Measurements from ENCODE around the gene DOP1A. TPM values are rescaled to one million over a fixed set of nuclear protein-coding genes. Genes with fewer than 3 reads are reported as not detected.

Gene DOP1A
- total and polyA plus RNA-seq, 2 donors (not counting 1 experiment from before 2014, with no cell fraction given): 9.4 to 28.3 TPM

GRCh38 chr6:83193747-83194566 lies 126.5 kb downstream of the DOP1A start:
- Mint-ChIP-seq H3K27me3 (no peaks in the 10 kb centered on the region), H3K9me3 (ENCODE audit: insufficient read depth) (no peaks in the 10 kb centered on the region), H3K4me3 (peak overlapping the region; percentile 100), H3K4me1 (peaks cover 41% of the 10 kb centered on the region), H3K27ac (peak overlapping the region; percentile 5)
- ChIA-PET CTCF (interaction anchor here (1.1 to 7.4 kb wide), 4 partner anchors 10 to 131 kb away, joined by 3 to 52 read pairs (median 6); partner anchors contain the start of genes DOP1A and UBE3D), POLR2A (no interaction called here)
- intact Hi-C loops (cut with micrococcal nuclease): loop anchor here (1.0 to 10.0 kb wide), 6 partner anchors 17 to 1442 kb away; partner anchors contain the start of genes CEP162, CYB5R4, DOP1A and IBTK
- DNase-seq (peak; percentile 46), ATAC-seq (ENCODE audit: low read depth) (no peak)
- H3K4me2 ChIP-seq (replicated peaks; ENCODE audit: low read depth, low read length, poor library complexity, severe bottlenecking): peak overlapping the region; percentile 96
- H3K4me3 ChIP-seq (ENCODE audit: control extremely low read depth in 1 of 5, extremely low read depth in 1 of 5, insufficient read depth in 1 of 5, low read depth in 2 of 5, low read length in 4 of 5): peak overlapping the region; percentile 58 to 93 (median 85)
- H3K36me3 ChIP-seq (replicated peaks in 1 of 2; ENCODE audit: control extremely low read depth in 1 of 2, control insufficient read depth in 1 of 2, extremely low read depth in 1 of 2, insufficient read depth in 2 of 2, low read length in 1 of 2): peaks cover 0 to under 1% of the 10 kb centered on the region in 2 experiments
- H3K27me3 ChIP-seq (replicated peaks in 1 of 4; ENCODE audit: control extremely low read depth in 1 of 4, control insufficient read depth in 3 of 4, insufficient read depth in 4 of 4, low read length in 3 of 4): no peaks in the 10 kb centered on the region
- H3K9ac ChIP-seq (ENCODE audit: low read length): peak overlapping the region; percentile 92
- peaks cover 23% of the 10 kb centered on the region in 2 donors for H3K4me1 ChIP-seq (ENCODE audit: control insufficient read depth in 2 of 2, insufficient read depth in 2 of 2, low read length in 2 of 2)
- H3K9me3 ChIP-seq (ENCODE audit: control extremely low read depth in 1 of 3, control insufficient read depth in 2 of 3, insufficient read depth in 1 of 3, low read length in 2 of 3): peaks cover 0 to 4% (median 0%) of the 10 kb centered on the region in 3 donors
- 4% methylated on average over 42 of the region's 44 CpGs for whole genome bisulfite sequencing (ENCODE audit: insufficient coverage)
- no peaks in the 10 kb centered on the region for H4K20me1 ChIP-seq (ENCODE audit: control insufficient read depth, insufficient read depth, low read length, poor library complexity, severe bottlenecking)
- H3K27ac ChIP-seq (ENCODE audit: low read length in 2 of 2): peak overlapping the region in 1 of 2 donors; percentile 94
- peaks cover 21% of the 10 kb centered on the region for H3K79me2 ChIP-seq (ENCODE audit: control insufficient read depth, insufficient read depth, low read length)
- TF ChIP-seq EZH2 (IDR thresholded peaks at IDR 0.05; ENCODE audit: borderline replicate concordance, insufficient read depth, low read depth, low read length, poor library complexity, severe bottlenecking): no peak
- no peak for TF ChIP-seq CTCF (IDR thresholded peaks at IDR 0.05)
- peak overlapping the region; percentile 91 for H2AFZ ChIP-seq (ENCODE audit: insufficient read depth, low read depth, low read length, poor library complexity, severe bottlenecking)

Data from B cell (primary cell).